HG03097 (cell line): ENCODE data around the gene EML1.

Source experiments
- ATAC-seq: cut with Tn5 transposase; IDR thresholded peaks from one replicate; pipeline ENCODE4 v1.9.1; 2021; ENCODE audit not compliant: unreplicated experiment, low FRiP score

Gene EML1

DNA sequence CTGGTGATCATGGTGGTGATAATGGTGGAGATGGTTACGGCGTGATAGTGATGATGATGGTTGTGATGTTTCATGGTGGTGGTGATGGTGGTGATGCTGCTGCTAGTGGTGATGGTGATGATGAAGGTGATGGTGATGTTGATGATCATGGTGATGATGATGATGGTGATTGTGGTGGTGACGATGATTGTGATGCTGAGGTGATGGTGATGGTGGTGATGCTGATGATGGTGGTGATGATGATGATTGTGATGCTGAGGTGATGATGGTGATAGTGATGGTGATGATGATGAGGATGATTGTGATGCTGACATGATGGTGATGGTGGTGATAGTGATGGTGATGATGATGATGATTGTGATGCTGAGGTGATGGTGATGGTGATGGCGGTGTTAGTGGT, 158.8 kb downstream of the EML1 start:
- ATAC-seq = no peak

DNA sequence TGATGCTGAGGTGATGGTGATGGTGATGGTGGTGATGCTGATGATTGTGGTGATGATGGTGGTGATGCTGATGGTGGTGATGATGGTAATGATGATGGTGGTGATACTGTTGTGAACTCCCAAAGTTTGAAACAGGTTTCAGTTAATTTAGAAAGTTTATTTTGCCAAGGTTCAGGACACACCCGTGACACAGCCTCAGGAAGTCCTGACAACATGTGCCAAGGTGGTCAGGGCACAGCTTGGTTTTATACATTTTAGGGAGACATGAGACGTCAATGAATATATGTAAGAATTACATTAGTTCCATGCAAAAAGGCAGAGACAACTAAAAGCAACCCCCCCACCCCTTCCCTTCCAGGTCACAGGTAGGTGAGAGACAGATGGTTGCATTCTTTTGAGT, 159.2 kb downstream of the EML1 start:
- ATAC-seq = no peak

DNA sequence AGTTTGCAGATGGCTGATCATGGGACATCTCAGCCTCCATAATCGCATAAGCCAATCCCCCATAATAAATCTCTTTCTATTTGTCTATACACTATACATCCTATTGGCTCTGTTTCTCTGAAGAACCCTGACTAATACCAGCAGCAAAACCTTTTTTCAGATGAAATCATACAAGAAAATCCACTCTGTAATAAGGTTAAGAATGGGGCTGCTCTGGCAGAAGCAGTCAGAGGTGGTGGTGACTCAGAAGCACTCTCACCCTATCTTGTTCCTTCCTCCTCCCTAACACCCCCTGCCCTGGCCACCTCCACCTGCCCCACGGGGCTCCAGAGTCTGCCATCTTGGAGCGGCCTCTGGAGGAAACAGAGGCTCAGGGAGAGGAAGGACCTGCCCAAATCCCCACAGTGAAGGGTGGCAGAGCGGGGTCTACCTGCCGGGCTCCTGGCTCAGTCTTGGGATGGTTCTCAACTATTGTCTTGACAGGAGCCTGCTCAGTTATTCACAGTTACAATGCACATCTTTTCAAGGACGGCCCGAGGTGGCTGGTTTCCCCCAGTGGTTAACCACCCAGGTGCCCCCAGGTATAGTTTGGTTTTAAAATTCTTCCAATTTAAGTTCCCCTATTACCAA, 162.7 kb downstream of the EML1 start:
- ATAC-seq = no peak

DNA sequence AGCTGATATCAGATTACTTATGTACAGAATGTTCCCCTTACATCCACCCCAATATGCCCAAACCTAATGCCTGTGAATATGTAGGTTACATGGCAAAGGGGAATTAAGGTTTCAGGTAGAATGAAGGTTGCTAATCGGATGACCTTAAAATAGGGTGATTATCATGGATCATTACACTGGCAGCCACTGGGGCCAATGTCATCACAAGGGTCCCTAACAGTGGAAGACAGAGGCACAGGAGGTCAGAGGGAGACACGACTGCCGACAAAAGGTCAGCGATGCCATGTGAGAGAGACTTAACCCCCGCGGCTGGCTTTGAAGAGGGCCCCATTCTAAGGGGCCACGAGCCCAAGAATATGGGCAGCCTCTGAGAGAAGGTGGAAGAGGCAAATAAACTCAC, 165.2 kb downstream of the EML1 start:
- no peak for ATAC-seq

DNA sequence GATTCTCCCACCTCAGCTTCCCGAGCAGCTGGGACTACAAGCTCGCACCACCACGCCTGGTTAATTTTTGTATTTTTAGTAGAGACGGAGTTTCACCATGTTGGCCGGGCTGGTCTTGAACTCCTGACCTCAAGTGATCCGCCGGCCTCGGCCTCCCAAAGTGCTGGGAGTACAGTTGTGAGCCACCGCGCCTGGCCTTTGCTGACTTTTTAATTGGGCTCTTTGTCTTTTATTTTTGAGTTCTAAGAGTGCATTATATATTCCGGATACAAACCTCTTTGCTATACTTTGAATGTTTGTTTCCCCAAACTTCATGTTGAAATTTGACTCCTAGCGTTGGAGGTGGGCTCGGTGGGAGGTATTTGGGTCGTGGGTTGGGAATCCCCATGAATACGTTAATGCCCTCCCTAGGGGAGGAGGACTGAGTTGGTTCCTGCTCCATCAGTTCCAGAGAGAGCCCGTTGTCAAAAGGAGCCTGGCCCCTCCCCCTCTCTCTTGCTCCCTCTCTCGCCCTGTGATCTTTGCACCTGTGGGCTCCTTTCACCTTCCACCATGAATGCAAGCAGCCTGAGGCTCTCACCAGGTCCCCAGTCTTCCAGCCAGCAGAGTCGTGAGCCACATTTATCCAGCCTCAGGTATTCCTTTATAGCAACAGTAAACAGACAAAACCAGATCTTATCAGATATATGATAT, 168.8 kb downstream of the EML1 start:
- ATAC-seq = no peak

DNA sequence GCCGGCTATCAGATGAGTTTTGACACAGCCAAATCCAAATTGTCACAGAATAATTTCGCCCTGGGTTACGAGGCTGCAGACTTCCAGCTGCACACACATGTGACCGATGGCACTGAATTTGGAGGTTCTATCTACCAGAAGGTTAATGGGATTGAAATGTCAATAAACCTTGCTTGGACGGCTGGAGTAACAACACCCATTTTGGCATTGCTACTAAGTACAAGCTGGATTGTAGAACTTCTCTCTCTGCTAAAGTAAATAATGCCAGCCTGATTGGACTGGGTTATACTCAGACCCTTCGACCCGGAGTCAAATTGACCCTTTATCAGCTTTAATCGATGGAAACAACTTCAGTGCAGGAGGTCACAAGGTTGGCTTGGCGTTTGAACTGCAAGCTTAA, 171.8 kb downstream of the EML1 start:
- ATAC-seq = no peak

DNA sequence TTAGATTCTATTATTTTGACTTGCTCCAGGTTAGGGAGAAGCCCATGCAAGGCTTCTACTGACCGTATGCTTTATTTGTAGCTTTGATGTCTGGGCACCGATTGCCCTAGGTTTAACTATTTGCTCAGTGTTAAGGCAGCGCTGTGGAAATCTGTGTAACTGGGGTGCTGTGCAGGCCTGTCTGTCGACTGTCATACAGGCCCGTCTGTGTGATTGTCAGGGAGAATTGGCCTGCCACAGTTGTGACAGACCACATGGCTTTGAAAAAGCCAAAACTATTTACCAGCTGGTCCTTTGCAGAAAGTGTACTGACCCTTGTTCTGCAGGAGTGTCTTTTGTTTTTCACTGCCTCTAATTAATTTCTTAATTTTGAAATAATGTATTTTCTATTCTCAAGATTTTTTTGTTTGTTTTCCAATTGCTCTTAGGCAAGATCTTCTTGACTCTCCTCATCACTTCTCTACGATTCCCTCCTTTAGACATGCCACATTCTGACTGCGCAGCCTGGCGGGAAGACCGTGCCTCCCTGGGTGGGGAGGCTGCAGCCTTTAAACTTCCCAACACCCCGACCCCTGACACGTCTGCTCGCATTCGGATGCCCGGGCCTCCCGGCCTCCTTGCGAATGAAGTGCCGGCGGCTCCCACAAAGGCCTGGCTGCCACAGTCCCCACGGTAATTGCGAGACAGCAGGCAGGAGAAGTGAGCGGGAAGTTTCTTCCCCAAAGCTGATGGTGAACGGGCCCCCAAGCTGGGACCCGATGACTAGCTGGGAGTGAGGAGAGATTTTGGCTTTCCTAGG, 173.0 kb downstream of the EML1 start:
- ATAC-seq = no peak

DNA sequence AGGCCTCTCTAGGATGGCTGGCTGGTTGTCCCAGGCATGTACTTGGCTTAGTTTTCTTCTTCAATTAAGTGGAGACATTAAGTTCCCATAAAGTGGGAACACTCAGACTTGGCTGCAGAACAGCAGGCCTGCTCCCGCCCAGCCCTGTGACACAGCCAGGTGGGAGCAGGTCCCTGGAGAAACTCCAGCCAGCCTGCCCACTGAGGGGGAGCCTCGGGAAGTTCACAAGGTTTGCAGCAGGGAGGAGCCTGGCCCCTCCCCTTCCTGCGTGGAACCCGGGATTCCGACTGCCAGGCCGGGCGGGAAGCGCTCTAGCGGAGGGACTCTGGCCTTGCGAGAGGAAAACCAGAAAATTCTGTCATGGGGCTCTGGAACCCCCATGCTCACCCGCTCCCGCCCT, 173.7 kb downstream of the EML1 start:
- ATAC-seq = no peak

DNA sequence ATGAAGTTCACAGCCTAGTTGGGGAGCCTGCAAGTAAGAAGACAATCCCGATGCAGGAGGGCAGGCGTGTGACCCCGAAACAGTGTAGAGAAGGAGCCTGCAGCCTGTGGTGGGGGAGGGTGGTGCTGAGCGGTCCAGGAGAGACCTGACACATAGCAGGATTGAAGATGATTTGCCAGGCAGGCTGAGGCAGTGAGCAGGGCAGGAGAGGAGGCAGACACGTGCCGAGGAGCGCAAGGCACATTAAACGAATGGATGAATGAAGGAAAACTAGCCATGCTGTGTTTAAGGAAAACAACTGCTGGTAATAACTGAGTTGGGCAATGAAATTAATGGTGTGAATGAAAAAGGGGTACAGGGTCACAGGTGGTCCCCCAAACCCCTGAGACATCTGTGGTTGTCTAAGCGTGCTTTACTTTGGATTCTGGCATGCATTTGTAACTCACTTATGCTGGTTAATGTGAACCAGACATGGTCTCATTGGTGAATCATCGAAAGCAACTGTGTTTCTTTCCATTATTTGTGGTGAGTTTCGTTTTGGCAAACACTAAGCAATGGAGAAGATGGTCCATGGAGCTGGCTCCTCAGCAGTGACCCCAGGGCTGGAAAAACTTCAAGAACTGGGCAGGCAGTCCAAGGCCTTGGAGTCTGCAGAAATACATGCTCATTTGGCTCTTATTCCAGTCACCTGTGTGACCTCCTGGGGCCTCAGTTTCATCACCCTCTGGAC, 175.1 kb downstream of the EML1 start:
- ATAC-seq = no peak

DNA sequence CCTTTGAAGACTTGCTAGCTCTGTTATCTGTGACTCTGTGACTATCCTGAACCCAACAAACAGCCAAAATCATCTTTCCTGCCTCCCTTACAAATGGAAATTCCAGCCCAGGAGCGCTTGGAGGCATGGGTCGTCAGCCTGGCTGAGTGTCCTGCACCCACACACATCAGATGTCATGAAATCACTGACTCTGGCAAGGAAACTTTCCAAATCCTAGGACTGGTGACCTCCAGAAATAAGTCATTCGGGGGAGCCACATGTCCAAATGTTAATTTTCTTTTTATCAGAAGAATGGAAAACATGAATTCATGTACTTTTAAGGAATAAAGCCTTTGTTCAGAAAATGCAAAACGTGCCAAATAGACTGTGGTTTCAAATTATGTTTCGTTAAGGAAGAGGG, 175.7 kb downstream of the EML1 start:
- ATAC-seq = no peak

DNA sequence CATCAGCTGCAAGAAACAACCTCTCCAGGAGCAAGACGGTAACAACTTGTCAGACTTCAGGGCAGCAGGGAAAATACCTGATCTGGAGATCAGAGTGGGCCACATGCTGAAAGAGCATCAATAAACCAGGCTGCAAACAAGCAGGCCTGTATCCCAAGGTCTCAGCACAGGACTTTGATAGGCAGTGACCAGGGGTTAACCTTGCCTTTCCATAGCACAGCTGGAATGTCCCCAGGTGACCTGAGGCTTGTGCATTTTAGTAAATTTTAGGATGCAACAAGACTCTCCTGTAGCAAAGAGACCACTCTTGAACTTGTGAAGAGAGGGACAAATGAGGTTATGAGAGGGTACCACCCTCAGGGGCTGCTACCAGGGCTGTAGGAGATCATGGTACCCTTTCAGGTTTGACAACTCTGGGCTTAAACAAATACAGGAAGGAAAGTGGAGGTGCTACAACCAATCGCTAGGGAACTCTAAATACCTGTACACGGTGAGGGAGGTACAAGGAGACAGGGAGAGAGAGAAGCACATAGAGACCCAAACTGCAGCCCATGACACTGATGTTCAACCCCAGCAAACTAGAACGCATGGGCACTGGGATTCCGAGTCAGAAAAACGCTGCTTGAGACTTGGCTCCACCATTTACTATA, 176.6 kb downstream of the EML1 start:
- no peak for ATAC-seq

DNA sequence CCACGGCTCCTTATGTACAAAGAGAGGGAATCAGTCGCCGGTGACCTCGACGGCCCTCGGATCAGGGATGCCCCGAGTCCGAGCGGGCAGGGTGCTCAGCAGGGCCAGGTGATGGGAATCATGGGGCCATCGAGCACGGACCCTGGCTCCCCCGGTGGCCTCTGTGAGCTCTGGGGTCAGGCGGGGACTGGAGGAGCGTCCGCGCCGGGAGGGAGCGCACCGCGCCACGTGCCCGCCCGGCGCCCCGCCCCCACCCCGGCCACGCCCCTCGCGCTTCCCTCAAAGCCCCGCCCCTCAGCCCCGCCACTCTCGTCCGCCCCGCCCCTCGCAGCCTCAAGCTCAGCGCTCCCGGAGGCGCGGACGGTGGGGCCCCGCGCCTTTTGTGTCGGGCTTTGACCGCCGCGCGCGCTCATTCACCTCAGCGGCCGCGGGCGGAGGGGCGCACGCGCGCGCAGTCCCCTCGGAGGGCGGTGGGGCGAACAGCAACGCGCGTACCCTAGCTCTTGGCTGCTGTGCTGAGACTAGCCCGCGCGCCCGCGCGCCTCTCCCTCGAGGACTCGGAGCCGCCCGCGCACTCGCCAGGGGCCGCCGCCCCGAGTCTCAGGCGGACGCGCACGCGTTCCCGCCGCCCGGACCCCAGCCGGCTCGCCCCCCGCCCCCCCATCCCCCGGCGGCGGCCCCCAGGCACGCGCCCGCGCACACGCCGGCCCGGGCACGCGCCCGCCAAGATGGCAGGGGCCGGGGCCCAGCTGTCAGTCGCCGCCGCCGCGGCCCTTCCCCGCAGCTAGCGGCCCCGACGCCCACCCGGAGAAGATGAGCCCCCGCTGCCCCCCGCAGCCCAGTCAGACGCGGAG, 178.1 kb downstream of the EML1 start:
- no peak for ATAC-seq

DNA sequence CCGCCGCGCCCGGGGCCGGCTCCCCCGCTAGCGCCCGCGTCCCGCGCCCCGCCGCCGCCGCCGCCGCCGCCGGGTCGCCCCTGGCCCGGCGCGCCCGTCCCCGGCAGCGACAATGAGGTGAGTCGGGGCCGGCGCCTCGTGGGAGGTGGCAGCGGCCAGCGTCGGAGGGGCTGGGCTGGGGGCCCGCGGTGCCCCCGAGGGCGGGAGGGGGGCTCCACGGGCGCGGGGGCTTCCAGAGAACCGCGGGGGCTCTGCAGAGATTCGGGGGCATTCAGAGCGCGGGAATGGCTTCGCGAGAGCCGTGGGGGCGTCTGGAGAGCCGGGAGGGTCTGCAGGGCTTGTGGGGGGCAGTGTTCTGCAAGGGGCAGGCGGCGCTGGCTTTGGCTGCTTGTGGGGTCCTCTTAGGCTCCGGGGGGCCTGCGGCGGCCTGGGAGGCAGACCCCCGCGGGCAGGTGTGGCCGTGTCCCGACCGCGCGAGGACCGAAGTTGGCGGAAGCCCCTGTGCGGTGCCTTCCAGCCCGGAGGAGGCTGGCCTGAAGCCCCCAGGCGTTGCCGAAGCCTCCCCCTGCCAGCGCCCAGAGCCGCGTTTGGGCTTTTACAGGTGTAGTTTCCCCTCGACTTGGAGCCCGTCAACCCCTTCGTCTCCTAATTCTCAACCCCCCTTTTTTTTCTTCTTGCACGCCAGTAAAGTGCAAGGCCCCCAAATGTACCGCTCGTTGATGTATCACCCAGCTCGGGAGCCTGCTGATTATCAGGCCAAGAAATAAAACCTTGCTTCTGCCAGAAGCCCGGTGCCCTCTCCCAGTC, 178.9 kb downstream of the EML1 start:
- ATAC-seq = no peak

DNA sequence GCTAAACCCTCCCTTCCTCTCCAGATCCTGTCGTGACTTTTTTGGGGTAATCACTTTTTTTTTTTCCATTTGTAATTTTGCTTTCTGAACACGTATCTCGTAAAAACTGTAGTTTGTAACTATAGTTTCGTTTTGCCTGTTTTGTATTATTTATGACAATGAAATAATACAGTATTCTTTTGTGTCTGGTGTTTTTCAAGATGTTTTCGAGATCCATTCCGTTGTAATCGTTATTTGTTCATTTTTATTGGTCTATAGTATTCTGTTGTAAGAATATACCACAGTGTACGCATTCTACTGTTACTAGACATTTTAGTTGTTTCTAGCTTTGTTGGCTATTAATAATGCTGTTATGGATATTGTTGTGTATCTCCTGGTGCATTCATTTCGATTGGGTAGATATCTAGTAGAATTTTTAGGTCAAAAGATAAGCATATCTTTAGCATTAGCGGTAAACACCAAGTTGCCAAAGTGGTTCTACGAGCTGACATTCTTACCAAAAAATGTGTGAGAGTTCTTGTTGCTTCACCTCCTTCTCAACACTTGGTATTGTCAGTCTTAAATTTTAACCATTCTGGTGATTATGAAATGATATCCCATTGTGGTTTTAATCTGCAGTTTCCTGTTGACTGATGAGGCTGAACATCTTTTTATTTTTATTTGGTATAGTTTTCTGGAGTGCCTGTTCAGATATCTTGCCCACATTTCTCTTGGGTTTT, 179.7 kb downstream of the EML1 start:
- ATAC-seq = no peak

DNA sequence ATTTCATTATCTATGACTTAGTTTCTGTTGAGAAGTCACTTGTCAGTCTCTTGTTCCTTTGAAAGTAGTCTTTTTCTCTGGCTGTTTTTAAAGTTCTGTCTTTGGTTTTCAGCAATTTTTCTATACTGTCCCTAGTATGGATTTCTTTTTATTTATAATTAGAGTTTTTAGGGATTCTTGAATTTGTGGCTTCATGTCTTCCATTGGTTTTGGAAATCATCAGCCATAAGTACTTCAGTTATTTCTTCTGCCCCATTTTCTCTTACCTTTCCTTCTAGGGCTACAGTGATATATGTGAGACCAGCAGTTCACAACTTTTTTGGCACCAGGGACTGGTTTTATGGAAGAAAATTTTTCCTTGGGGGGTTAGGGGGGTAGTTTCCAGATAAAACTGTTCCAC, 182.0 kb downstream of the EML1 start:
- no peak for ATAC-seq

DNA sequence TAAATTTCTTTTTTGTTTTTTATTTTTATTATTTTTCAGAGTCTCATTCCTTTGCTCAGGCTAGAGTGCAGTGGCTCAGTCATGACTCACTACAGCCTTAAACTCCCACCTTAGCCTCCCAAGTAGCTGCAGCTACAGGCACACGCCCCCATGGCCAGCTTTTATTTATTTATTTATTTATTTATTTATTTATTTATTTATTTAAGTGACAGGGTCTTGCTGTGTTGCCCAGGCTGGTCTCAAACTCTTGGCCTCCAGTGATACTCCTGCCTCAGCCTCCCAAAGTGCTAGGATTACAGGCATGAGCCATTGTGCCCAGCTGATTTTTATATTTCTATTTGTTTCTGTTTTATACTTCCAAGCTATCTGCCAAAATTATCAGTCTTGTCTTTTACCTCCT, 182.8 kb downstream of the EML1 start:
- ATAC-seq = no peak

DNA sequence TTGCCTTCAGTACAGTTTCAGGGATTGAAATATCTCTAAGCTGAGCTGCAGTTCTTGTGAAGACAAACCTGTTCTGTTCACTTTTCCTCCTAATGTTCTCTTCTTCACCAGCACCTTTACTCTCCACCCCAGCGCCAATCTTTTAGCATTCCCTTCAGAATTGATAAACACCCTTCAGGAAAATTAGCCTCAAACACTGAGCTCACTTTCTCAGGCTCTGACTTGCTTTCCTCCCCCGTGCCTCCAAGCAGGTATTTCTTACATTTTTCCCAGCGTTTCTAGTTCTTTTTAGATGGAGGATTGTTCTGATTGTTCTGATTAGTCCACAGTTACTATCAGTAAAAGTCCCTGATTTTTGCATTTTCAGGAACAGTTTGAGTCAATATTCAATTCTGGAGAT, 183.5 kb downstream of the EML1 start:
- ATAC-seq = no peak

DNA sequence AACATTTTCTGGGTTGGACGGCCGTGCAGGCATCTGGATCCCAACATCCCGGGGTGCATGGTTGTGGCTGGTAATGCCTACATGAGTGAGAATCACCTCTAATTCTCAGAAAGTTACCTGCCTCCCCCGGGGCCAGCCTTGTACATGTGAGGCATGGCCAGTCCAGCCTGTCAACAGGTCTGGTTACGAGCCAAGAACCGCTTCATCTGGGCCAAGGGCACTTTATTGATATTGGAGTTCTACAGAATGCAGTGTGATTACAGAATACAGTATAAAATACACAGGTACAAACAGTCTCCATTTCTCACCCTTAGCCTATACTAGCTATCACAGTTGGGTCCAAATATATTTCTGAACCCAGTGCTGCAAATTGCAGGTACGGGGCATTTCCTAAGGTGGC, 187.1 kb downstream of the EML1 start:
- no peak for ATAC-seq
